Measurements from ENCODE around the gene IP6K3.

DNA sequence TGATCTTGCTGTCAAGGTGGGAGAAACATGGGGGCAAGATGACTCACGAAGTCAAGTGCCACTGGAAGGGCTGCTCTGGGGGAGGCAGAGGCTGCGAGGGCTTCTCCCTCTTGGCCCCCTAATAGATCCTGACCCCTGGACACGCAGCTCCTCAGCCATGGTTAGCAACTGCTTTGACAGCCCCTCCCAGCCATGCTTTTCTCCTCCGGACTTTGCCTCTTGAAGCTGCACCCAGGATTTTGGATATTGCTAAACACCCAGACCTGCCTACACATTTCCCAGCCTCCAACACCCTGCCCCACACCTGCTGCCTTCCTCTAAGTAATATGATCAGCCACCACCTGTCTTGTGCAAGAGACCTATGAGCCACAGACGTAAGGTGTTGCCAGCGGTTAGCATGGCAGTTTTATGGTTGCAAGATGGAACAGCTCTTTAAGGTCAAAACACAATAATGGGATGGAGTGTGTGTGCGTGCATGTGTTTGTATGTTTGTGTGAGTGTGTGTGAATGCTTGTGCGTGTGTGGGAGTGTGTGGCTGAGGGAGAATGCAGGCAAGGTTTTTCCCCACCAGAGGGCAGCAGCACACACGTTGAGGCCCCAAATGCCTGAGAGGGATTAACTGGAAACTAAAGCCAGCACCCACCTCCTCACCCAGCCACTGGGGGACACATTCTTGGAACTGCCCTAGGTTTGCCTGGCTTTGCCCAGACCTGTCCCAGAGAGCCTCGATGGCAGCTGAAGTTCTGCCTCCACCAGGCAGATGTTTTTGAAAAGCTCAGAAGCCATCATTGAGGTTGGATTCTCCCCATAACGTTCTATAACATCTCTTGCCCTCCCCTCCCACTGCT lies 2.5 kb downstream of the IP6K3 start:
- TF ChIP-seq, protein P1, sequence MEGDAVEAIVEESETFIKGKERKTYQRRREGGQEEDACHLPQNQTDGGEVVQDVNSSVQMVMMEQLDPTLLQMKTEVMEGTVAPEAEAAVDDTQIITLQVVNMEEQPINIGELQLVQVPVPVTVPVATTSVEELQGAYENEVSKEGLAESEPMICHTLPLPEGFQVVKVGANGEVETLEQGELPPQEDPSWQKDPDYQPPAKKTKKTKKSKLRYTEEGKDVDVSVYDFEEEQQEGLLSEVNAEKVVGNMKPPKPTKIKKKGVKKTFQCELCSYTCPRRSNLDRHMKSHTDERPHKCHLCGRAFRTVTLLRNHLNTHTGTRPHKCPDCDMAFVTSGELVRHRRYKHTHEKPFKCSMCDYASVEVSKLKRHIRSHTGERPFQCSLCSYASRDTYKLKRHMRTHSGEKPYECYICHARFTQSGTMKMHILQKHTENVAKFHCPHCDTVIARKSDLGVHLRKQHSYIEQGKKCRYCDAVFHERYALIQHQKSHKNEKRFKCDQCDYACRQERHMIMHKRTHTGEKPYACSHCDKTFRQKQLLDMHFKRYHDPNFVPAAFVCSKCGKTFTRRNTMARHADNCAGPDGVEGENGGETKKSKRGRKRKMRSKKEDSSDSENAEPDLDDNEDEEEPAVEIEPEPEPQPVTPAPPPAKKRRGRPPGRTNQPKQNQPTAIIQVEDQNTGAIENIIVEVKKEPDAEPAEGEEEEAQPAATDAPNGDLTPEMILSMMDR (IDR thresholded peaks at IDR 0.05; ENCODE audit: low read depth, low read length), result peak; percentile 92
- no peak for TF ChIP-seq POLR2A (IDR thresholded peaks at IDR 0.05; ENCODE audit: extremely low read depth, insufficient read length)
